ENCODE results near the gene NR5A2. TPM values are rescaled to one million over a fixed set of nuclear protein-coding genes. Genes with fewer than 3 reads are reported as not detected.

NR5A2 gene
- total RNA-seq, 1 donor from 2014 or later = 0.98 TPM

DNA sequence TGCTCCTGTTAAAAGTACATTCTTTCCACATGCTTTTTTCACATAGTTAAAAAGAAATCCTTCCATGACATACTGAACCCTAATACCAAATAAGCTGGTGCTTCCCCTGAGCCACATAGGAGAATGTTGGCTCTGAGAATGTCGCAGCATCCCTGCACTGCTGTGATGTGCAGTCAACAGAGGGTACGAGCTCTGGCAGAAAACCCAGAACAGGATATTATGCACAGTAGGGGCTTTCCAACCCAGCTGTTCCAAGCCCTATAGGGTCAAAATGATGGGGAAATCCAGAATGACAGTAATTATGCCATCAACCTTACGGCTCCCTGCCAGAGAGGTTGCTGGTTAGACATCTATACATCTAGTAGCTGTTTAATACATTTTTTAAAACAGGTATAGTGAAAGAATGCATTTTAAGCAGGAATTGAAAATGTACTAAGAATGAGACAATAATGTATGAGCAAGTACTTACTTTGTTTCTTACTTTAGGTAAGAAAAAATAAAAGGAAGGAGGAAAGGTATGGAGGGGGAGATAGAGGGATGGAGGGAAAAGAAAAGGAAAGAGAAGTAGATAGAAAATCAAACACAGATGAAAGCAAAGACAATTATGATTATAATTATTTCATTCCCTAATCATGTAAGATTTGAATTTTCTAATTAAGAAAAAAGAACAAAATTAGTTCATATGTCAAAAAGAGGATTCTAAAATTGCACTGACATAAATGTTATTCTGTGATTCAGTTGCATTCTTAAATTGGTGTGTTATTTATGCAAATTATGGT, 126.0 kb downstream of the NR5A2 start:
- Histone ChIP-seq H3K9me3 (no peaks in the 10 kb centered on the region), H3K4me3 (no peak overlapping the region), H3K4me1 (no peaks in the 10 kb centered on the region), H3K27me3 (no peaks in the 10 kb centered on the region), H3K27ac (no peak overlapping the region), H3K36me3 (no peaks in the 10 kb centered on the region)
- DNase-seq (ENCODE audit: extremely low spot score in 2 of 2) = no peak
- TF ChIP-seq POLR2AphosphoS5 (IDR thresholded peaks at IDR 0.05; ENCODE audit: insufficient read depth in 1 of 2, low read depth in 1 of 2) (no peak), POLR2A (IDR thresholded peaks at IDR 0.05) (no peak)
- TF ChIP-seq, protein P1, sequence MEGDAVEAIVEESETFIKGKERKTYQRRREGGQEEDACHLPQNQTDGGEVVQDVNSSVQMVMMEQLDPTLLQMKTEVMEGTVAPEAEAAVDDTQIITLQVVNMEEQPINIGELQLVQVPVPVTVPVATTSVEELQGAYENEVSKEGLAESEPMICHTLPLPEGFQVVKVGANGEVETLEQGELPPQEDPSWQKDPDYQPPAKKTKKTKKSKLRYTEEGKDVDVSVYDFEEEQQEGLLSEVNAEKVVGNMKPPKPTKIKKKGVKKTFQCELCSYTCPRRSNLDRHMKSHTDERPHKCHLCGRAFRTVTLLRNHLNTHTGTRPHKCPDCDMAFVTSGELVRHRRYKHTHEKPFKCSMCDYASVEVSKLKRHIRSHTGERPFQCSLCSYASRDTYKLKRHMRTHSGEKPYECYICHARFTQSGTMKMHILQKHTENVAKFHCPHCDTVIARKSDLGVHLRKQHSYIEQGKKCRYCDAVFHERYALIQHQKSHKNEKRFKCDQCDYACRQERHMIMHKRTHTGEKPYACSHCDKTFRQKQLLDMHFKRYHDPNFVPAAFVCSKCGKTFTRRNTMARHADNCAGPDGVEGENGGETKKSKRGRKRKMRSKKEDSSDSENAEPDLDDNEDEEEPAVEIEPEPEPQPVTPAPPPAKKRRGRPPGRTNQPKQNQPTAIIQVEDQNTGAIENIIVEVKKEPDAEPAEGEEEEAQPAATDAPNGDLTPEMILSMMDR (IDR thresholded peaks at IDR 0.05) = no peak
- intact Hi-C loops (cut with DNase I) = no loop called here

DNA sequence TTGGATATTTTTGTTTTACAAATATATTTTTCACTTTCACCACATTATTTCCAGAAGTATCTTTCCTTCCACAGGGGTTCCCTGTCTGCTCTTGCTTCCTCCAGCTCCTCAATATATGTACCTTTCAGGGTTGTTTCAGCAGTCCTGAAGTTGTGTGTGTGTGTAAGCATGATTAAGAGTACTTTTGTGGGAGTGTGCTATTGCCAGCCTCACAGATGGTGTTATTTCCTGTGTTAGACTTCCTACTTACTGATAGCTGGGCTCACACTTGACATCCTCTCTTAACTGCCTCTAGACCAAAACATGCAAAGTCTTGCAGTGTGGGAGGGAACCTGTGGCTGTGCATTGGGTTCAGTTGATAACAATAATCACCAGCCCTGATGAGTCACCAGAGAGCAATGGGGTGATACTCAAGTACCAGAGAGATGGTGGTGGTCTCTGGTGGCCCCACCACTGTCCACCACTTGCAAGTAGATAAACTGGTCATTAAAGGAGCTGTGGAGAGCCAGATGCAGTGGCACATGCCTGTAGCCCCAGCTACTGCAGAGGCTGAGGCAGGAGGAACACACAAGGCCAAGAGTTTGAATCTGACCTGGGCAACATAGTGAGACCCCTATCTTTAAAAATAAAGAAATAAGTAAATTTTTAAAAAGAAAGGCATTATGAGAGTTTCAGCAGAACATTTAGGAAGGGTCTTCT, 126.7 kb downstream of the NR5A2 start:
- intact Hi-C loops (cut with DNase I) = no loop called here
- Histone ChIP-seq H3K9me3 (no peaks in the 10 kb centered on the region), H3K4me3 (no peak overlapping the region), H3K27me3 (no peaks in the 10 kb centered on the region), H3K27ac (no peak overlapping the region), H3K4me1 (no peaks in the 10 kb centered on the region), H3K36me3 (no peaks in the 10 kb centered on the region)
- TF ChIP-seq, protein P1 (IDR thresholded peaks at IDR 0.05) = no peak
- no peak for TF ChIP-seq POLR2A (IDR thresholded peaks at IDR 0.05)
- TF ChIP-seq POLR2AphosphoS5 (IDR thresholded peaks at IDR 0.05; ENCODE audit: insufficient read depth in 1 of 2, low read depth in 1 of 2) = no peak
- no peak for DNase-seq (ENCODE audit: extremely low spot score in 2 of 2)

DNA sequence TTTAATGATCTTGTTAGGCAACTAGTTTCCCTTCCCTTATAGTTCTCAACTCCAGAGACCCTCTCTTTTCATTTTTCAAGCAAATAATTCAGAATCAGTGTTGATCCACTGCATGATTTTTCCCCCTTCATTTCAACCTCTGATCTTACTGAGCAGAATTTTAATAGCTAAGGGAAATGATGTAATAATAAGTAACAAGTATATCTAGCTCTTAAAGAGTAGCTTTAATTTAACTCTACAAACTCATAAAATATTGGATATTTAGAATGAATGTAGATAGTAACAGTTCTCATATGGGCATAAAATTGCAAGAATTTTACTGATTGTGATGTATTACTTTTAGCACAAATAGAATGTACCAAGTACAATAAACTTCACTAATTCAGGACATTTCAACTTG, 130.2 kb downstream of the NR5A2 start:
- no peak for TF ChIP-seq POLR2A (IDR thresholded peaks at IDR 0.05)
- TF ChIP-seq, protein P1 (IDR thresholded peaks at IDR 0.05) = no peak
- TF ChIP-seq POLR2AphosphoS5 (IDR thresholded peaks at IDR 0.05; ENCODE audit: insufficient read depth in 1 of 2, low read depth in 1 of 2) = no peak
- H3K4me1 ChIP-seq = no peaks in the 10 kb centered on the region
- H3K9me3 ChIP-seq = no peaks in the 10 kb centered on the region
- H3K27ac ChIP-seq = no peak overlapping the region
- no peaks in the 10 kb centered on the region for H3K36me3 ChIP-seq
- intact Hi-C loops (cut with DNase I) = no loop called here
- no peaks in the 10 kb centered on the region for H3K27me3 ChIP-seq
- H3K4me3 ChIP-seq = no peak overlapping the region
- DNase-seq (ENCODE audit: extremely low spot score in 2 of 2) = no peak

DNA sequence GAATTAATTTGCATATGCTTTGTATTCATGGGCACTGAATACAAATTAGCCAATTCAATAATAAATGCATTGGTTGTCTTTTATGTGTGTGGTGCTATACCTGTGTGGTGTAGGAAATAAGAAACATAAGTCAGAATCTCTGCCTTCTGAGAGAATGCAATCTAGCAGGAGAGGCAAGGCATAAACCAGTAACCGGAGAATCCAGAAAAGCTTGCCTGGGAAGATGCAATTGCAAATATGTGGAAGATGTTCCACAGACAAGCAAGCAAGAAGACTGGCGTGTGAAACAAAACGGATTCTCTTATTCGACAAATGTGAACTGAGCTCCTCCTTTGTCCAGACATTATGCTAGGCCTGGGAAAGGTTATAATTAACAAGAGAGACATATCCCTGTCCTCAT, 134.3 kb downstream of the NR5A2 start:
- no peak for DNase-seq (ENCODE audit: extremely low spot score in 2 of 2)
- Histone ChIP-seq H3K9me3 (no peaks in the 10 kb centered on the region), H3K27ac (no peak overlapping the region), H3K36me3 (no peaks in the 10 kb centered on the region), H3K27me3 (no peaks in the 10 kb centered on the region), H3K4me1 (no peaks in the 10 kb centered on the region), H3K4me3 (no peak overlapping the region)
- intact Hi-C loops (cut with DNase I) = no loop called here
- TF ChIP-seq POLR2A (IDR thresholded peaks at IDR 0.05) (no peak), POLR2AphosphoS5 (IDR thresholded peaks at IDR 0.05; ENCODE audit: insufficient read depth in 1 of 2, low read depth in 1 of 2) (no peak)
- TF ChIP-seq, protein P1 (IDR thresholded peaks at IDR 0.05) = no peak

DNA sequence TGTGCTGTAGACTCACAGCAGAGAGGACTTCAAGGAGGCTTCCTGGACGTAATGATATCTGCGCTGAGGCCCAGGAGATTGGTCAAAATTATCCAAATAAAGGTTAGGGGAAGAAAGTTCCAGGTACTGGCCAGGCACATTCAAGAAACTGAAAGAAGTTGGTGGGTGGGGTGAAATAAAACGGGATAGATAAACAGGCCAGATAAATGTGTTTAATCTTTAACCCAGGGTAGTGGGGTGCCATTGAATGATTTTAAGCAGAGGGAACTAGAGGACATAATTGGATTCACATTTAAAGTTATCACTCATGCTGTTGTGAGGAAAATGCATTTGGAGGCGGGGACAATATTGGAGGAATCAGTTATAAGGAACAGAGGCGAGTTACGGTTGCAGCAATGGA, 134.7 kb downstream of the NR5A2 start:
- no peak for DNase-seq (ENCODE audit: extremely low spot score in 2 of 2)
- Histone ChIP-seq H3K27ac (no peak overlapping the region), H3K4me3 (no peak overlapping the region), H3K4me1 (no peaks in the 10 kb centered on the region), H3K27me3 (no peaks in the 10 kb centered on the region), H3K36me3 (no peaks in the 10 kb centered on the region), H3K9me3 (no peaks in the 10 kb centered on the region)
- TF ChIP-seq POLR2A (IDR thresholded peaks at IDR 0.05) (no peak), POLR2AphosphoS5 (IDR thresholded peaks at IDR 0.05; ENCODE audit: insufficient read depth in 1 of 2, low read depth in 1 of 2) (no peak)
- TF ChIP-seq, protein P1 (IDR thresholded peaks at IDR 0.05) = no peak
- intact Hi-C loops (cut with DNase I) = no loop called here

All from vagina (tissue), 2 donors.